T follicular helper cell (primary cell): ENCODE data around the gene MRPL14.

ENCODE experiments used
- DNase-seq: peaks from one replicate; pipeline ENCODE4 v3.0.0-alpha.2; 2020; ENCODE audit warnings: low read depth
- total RNA-seq, 2 experiments: gene quantifications; one replicate each; lab custom pipeline; 2026; lab: John Stamatoyannopoulos, UW

MRPL14 gene
- 18.7 to 36.7 reads per million in 2 experiments for total RNA-seq

- peak; percentile 87 for DNase-seq
Measured at GRCh38 chr6:44127186-44128019, at the start of gene MRPL14, which contains the start of gene TMEM63B. Gene MRPL14, minus strand, starts transcription at chr6:44127452. Its CDS starts 10,841 bp downstream, at chr6:44116611. Gene TMEM63B, plus strand, starts transcription at chr6:44127554. Its CDS starts 7,031 bp downstream, at chr6:44134585.

DNA sequence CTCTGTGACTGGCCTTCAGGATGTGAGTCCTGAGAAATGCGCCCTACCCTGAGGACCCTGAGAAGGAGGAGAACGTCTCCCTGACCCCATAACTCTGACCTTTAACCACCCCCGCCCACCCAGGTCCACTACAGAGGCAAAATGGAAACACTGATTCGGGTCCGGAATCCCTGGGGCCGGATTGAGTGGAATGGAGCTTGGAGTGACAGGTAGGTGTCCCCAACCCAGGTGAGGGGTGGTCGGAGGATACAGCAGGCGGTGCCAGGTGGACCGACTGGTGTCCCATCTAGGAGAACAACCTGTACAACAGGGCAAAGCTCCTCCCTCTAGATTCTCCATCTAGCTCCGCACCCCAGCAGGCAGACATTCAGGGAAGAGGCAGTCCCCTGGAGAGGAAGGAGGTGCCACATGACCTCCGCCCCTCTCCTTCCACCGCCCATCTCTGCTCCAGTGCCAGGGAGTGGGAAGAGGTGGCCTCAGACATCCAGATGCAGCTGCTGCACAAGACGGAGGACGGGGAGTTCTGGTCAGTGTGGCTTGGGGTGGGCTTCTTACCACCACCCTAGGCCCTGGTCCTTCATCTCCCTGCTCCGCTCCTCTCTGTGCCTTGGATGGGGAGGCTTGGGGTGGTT lies 49.0 kb upstream of the MRPL14 start:
- DNase-seq = no peak

GRCh38 chr6:44172731-44173500 lies 45.7 kb upstream of the MRPL14 start:
- peak; percentile 65 for DNase-seq

DNA sequence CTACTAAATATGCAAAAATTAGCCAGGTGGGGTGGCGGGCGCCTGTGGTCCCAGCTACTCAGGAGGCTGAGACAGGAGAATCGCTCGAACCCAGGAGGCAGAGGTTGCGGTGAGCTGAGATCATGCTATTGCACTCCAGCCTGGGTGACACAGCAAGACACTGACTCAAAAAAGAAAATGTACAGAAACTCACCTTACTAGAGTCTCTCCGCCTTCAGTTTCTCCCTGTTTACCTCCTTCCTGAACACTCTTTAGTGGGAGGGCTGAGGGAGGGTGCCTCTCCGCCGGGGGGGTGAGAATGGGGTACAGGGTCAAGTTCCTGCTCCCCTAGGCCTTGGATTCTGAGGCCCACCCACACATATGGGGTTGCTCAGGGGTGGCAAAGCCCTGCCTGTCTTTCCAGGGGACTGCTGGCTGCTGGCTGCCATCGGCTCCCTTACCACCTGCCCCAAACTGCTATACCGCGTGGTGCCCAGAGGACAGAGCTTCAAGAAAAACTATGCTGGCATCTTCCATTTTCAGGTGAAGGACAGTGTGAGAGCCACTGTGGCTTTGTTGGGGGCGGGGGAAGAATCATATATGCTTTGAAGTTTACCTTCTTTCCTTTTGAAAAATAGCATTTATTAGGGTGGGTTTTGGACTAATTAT lies 44.8 kb upstream of the MRPL14 start:
- no peak for DNase-seq

GRCh38 chr6:44169886-44170570 lies 42.8 kb upstream of the MRPL14 start:
- DNase-seq = no peak

DNA sequence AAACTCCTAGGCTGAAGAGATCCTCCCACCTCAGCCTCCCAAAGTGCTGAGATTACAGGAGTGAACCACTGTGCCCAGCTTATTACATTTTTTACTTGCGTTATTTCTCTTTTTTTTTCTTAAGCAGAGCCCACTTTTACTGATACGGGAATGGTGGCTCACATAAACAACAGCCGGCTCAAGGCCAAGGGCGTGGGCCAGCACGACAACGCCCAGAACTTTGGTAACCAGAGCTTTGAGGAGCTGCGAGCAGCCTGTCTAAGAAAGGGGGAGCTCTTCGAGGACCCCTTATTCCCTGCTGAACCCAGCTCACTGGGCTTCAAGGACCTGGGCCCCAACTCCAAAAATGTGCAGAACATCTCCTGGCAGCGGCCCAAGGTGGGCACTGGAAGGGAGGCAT lies 41.9 kb upstream of the MRPL14 start:
- DNase-seq = no peak

DNA sequence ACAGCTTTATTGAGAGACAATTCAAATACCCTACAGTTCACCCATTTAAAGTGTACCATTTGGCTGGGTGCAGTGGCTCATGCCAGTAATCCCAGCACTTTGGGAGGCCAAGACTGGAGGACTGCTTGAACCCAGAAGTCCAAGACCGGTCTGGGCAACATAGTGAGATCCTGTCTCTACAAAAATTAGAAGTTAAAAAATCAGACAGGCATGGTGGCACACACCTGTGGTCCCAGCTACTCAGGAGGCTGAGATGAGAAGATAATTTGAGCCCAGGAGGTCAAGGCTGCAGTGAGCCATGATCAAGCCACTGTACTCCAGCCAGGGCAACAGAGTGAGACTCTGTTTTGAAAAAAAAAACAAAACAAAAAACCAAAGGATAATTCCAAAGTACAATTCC lies 40.3 kb upstream of the MRPL14 start:
- no peak for DNase-seq

DNA sequence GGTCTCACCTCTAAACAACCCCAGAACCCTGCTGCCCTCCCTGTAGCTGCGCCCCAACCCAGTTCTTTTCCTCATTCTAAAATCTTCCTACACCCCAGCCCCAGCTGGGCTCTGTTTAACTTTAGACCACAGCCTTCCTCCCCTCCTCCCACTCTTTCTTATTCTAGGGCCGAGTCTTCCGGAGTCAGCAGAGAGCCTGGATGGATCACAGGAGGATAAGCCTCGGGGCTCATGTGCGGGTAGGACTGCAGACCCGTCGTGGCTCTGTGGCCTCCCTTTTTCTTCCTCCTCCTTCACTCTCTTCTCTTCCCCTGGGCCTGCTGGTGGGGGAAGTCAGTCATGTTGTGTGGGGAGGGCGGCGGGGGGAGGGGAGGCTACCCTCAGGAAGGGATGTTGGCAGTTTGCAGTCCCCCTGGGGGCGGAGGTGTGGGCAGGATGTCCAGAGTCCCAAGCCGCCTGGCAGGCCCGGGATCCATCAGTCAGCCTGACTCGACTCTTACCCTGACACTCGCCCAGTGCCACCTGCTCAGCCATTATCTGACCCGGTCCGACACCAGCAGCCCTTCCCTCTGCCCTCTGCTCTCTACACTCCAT lies 39.4 kb upstream of the MRPL14 start:
- no peak for DNase-seq

- no peak for DNase-seq
Measured at GRCh38 chr6:44166116-44166515, 38.9 kb upstream of the MRPL14 start.

DNA sequence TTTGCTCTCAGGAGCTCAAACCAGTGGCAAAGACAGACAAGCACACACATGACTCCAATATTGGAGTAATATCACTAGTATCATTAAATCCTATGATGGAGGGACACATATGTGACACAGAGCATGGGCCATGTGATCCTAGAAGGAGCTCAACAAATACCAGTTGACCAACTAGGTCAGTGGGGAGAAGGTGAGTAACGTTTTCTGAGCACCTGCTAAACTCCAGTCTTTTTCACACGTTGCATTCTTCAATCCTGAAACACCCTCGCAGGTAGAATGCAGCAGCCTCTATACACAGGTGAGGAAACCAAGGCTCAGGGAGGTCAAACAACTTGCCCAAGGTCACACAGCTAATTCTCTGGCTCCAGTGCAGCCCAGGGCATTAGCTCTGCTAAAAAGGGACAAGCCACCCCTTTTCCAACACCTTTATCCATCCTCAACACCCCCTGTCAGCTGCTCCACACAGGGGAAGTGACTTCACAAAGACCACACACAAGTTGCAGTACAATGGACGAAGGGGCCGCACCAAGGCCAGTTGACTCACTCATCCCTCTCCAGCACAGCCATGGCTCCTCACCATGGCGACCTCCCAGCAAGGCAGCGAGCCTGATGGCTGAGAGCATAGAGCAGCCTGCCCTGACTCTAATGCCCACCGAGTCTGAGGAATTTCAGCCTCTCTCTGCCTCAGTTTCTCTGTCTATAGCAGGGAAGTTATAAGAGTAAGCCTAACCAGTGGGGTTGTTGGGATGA lies 35.8 kb upstream of the MRPL14 start:
- DNase-seq = no peak

- DNase-seq = no peak
Measured at GRCh38 chr6:44161997-44162338, 34.7 kb upstream of the MRPL14 start.

GRCh38 chr6:44158770-44159228 lies 31.5 kb upstream of the MRPL14 start, which contains the start of gene CAPN11:
Gene CAPN11, plus strand, starts transcription at chr6:44158820. Its CDS starts 29 bp downstream, at chr6:44158849.
- no peak for DNase-seq

DNA sequence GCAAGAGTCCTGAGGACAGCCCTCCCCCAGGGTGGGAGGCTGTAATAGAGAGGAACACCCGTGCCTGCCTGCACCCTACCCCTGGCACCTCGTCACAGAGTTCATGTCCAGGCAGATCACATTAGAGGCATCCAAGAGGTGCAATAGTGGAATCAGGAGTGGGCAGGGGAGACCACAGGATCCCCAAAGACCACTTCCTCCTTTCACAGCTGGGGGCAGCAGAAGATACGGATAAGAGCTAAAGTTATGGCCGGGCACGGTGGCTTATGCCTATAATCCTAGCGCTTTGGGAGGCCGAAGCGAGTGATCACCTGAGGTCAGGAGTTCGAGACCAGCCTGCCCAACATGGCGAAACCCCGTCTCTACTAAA lies 29.9 kb upstream of the MRPL14 start:
- DNase-seq = no peak

- DNase-seq = no peak
Measured at GRCh38 chr6:44156494-44157151, 29.4 kb upstream of the MRPL14 start.

DNA sequence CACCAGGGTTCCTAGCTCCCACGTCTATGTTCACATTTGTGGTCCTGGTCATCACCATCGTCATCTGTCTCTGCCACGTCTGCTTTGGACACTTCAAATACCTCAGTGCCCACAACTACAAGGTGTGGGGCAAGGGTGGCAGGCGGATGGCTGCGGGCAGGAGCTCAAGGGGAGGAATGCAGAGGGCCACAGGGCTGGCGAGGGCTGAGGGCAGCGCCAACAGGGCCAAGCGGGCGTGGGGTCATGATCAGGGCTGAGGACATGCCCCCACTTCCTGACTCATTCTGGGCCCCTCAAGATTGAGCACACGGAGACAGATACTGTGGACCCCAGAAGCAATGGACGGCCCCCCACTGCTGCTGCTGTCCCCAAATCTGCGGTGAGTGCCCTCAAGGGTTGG lies 26.8 kb upstream of the MRPL14 start:
- DNase-seq = no peak

DNA sequence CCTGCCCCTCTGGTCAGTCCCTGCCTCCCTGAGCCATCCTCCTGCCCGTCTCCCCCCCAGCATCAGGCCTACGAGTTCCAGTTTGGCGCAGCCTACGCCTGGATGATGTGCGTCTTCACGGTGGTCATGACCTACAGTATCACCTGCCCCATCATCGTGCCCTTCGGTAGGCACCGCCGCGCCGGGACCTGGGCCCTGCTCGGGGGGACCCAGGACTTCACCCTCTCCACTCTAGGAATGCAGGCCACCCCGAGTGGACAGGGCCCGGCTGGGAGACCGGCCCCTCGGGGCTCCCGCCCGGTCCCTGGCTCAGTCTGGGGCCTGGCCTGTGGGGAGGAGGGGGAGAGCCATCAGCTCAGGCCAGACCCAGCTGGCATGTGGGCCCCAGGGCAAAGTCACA lies 25.3 kb upstream of the MRPL14 start:
- no peak for DNase-seq

- no peak for DNase-seq
Measured at GRCh38 chr6:44152109-44152461, 24.8 kb upstream of the MRPL14 start.

- DNase-seq = peak; percentile 67
Measured at GRCh38 chr6:44151348-44152108, 24.3 kb upstream of the MRPL14 start.

- DNase-seq = no peak
Measured at GRCh38 chr6:44150317-44150917, 23.2 kb upstream of the MRPL14 start.
